ENCODE measurements around the gene ANAPC2. TPM values are rescaled to one million over a fixed set of nuclear protein-coding genes. Genes with fewer than 3 reads are reported as not detected.

ANAPC2 gene
- total RNA-seq, 1 experiment from 2014 or later, result 49.4 TPM

- H3K36me3 Mint-ChIP-seq (ENCODE audit: insufficient read depth, unreplicated experiment), result peaks cover 29% of the 10 kb centered on the region
- peaks cover 17% of the 10 kb centered on the region for H3K27me3 Mint-ChIP-seq (ENCODE audit: unreplicated experiment)
- no peaks in the 10 kb centered on the region for H3K9me3 Mint-ChIP-seq (ENCODE audit: low read depth, unreplicated experiment)
- H3K27ac Mint-ChIP-seq (ENCODE audit: unreplicated experiment), result no peak within 1 kb of the TSS
- H3K4me1 Mint-ChIP-seq (ENCODE audit: low read depth, unreplicated experiment), result peaks cover 27% of the 10 kb centered on the region
- CTCF ChIA-PET, result interaction anchor here (0.6 kb wide), 1 partner anchor 163 kb away, joined by 3 read pairs; no protein-coding TSS in a partner anchor
- no peak for DNase-seq
- BruUV-seq (replicated peaks), result no TSS peak
- no peak for TF ChIP-seq CTCF (IDR thresholded peaks at IDR 0.05; ENCODE audit: unreplicated experiment)
- H3K4me3 Mint-ChIP-seq (ENCODE audit: low read depth, unreplicated experiment), result no peak within 1 kb of the TSS
- intact Hi-C loops (cut with micrococcal nuclease; ENCODE audit: unreplicated experiment), result no loop called here
These were observed 42.5 kb upstream of the ANAPC2 start, which contains the start of gene SLC34A3 for GRCh38 chr9:137230705-137231371. Gene SLC34A3 (plus strand): TSS chr9:137230901. CDS start chr9:137231703, 802 bp downstream.

GRCh38 chr9:137229903-137230704, 41.7 kb upstream of the ANAPC2 start:
- no TSS peak for BruUV-seq (replicated peaks)
- Mint-ChIP-seq H3K4me3 (ENCODE audit: low read depth, unreplicated experiment) (no peak overlapping the region), H3K4me1 (ENCODE audit: low read depth, unreplicated experiment) (peaks cover 24% of the 10 kb centered on the region), H3K9me3 (ENCODE audit: low read depth, unreplicated experiment) (no peaks in the 10 kb centered on the region), H3K27me3 (ENCODE audit: unreplicated experiment) (peaks cover 10% of the 10 kb centered on the region), H3K36me3 (ENCODE audit: insufficient read depth, unreplicated experiment) (peaks cover 24% of the 10 kb centered on the region), H3K27ac (ENCODE audit: unreplicated experiment) (no peak overlapping the region)
- intact Hi-C loops (cut with micrococcal nuclease; ENCODE audit: unreplicated experiment), result loop anchor here (5.0 kb wide), 1 partner anchor 53 kb away; no protein-coding TSS in a partner anchor
- no peak for TF ChIP-seq CTCF (IDR thresholded peaks at IDR 0.05; ENCODE audit: unreplicated experiment)
- no peak for DNase-seq
- CTCF ChIA-PET, result interaction anchor here (0.6 kb wide), 1 partner anchor 163 kb away, joined by 3 read pairs; no protein-coding TSS in a partner anchor

GRCh38 chr9:137228968-137229896, 40.9 kb upstream of the ANAPC2 start:
- TF ChIP-seq CTCF (IDR thresholded peaks at IDR 0.05; ENCODE audit: unreplicated experiment), result no peak
- no TSS peak for BruUV-seq (replicated peaks)
- no peaks in the 10 kb centered on the region for H3K9me3 Mint-ChIP-seq (ENCODE audit: low read depth, unreplicated experiment)
- CTCF ChIA-PET, result interaction anchor here (0.6 kb wide), 1 partner anchor 38 kb away, joined by 3 read pairs; no protein-coding TSS in a partner anchor
- no peak overlapping the region for H3K27ac Mint-ChIP-seq (ENCODE audit: unreplicated experiment)
- H3K4me3 Mint-ChIP-seq (ENCODE audit: low read depth, unreplicated experiment), result no peak overlapping the region
- intact Hi-C loops (cut with micrococcal nuclease; ENCODE audit: unreplicated experiment), result loop anchor here (5.0 kb wide), 1 partner anchor 52 kb away; no protein-coding TSS in a partner anchor
- DNase-seq, result no peak
- H3K36me3 Mint-ChIP-seq (ENCODE audit: insufficient read depth, unreplicated experiment), result peaks cover 18% of the 10 kb centered on the region
- H3K27me3 Mint-ChIP-seq (ENCODE audit: unreplicated experiment), result peaks cover under 1% of the 10 kb centered on the region
- peaks cover 19% of the 10 kb centered on the region for H3K4me1 Mint-ChIP-seq (ENCODE audit: low read depth, unreplicated experiment)

- CTCF ChIA-PET, result interaction anchor here (0.6 to 2.4 kb wide), 3 partner anchors 8 to 39 kb away, joined by 3 to 7 read pairs (median 3); no protein-coding TSS in a partner anchor
- Mint-ChIP-seq H3K9me3 (ENCODE audit: low read depth, unreplicated experiment) (no peaks in the 10 kb centered on the region), H3K27me3 (ENCODE audit: unreplicated experiment) (no peaks in the 10 kb centered on the region), H3K27ac (ENCODE audit: unreplicated experiment) (no peak overlapping the region), H3K4me3 (ENCODE audit: low read depth, unreplicated experiment) (no peak overlapping the region), H3K4me1 (ENCODE audit: low read depth, unreplicated experiment) (peaks cover 19% of the 10 kb centered on the region), H3K36me3 (ENCODE audit: insufficient read depth, unreplicated experiment) (peaks cover 21% of the 10 kb centered on the region)
- BruUV-seq (replicated peaks), result no TSS peak
- no peak for DNase-seq
- no peak for TF ChIP-seq CTCF (IDR thresholded peaks at IDR 0.05; ENCODE audit: unreplicated experiment)
- intact Hi-C loops (cut with micrococcal nuclease; ENCODE audit: unreplicated experiment), result loop anchor here (5.0 kb wide), 1 partner anchor 51 kb away; no protein-coding TSS in a partner anchor
These were observed 40.2 kb upstream of the ANAPC2 start for GRCh38 chr9:137228506-137228967.

Measured in Calu3 (cell line).